Type B pancreatic cell (in vitro differentiated cells): ENCODE data around the gene EXOC7. TPM values are rescaled to one million over a fixed set of nuclear protein-coding genes. Genes with fewer than 3 reads are reported as not detected.
A peak's percentile ranks its signal among the peaks of the same experiment; 100 is the strongest.

Source experiments
- DNase-seq: peaks from one replicate; pipeline ENCODE4 v3.0.0; 2021; ENCODE audit warnings: mixed read lengths; ENCODE audit not compliant: unreplicated experiment; ENCODE audit errors: extremely low spot score
- H3K27ac Mint-ChIP-seq: 2 replicates; pipeline ENCODE4 v1.8.0; 2021; ENCODE audit warnings: mild to moderate bottlenecking, mixed read lengths
- H3K27me3 Mint-ChIP-seq: 2 replicates; pipeline ENCODE4 v1.8.0; 2021; ENCODE audit warnings: mixed read lengths
- H3K36me3 Mint-ChIP-seq: 2 replicates; pipeline ENCODE4 v1.8.0; 2021; ENCODE audit warnings: mixed read lengths
- H3K4me1 Mint-ChIP-seq: one replicate; pipeline ENCODE4 v1.8.0; 2021; ENCODE audit warnings: mixed read lengths; ENCODE audit not compliant: unreplicated experiment
- H3K4me3 Mint-ChIP-seq: 2 replicates; pipeline ENCODE4 v1.8.0; 2021; ENCODE audit warnings: mild to moderate bottlenecking, mixed read lengths
- H3K9me3 Mint-ChIP-seq: 2 replicates; pipeline ENCODE4 v1.8.0; 2021; ENCODE audit warnings: mixed read lengths
- CTCF ChIP-seq: fragments of 200-600 bp; sonication (generic); conservative IDR thresholded peaks from 2 replicates; pipeline ENCODE4 v1.5.0; 2021; ENCODE audit warnings: antibody characterized with exemption, mild to moderate bottlenecking
- total RNA-seq: library from RNA; stranded (reverse); gene quantifications from 2 replicates; pipeline ENCODE4 v1.2.1, GENCODE V29; 2021; ENCODE audit warnings: low replicate concordance

The EXOC7 gene
- total RNA-seq, 1 donor from 2014 or later, result 201 TPM

DNA sequence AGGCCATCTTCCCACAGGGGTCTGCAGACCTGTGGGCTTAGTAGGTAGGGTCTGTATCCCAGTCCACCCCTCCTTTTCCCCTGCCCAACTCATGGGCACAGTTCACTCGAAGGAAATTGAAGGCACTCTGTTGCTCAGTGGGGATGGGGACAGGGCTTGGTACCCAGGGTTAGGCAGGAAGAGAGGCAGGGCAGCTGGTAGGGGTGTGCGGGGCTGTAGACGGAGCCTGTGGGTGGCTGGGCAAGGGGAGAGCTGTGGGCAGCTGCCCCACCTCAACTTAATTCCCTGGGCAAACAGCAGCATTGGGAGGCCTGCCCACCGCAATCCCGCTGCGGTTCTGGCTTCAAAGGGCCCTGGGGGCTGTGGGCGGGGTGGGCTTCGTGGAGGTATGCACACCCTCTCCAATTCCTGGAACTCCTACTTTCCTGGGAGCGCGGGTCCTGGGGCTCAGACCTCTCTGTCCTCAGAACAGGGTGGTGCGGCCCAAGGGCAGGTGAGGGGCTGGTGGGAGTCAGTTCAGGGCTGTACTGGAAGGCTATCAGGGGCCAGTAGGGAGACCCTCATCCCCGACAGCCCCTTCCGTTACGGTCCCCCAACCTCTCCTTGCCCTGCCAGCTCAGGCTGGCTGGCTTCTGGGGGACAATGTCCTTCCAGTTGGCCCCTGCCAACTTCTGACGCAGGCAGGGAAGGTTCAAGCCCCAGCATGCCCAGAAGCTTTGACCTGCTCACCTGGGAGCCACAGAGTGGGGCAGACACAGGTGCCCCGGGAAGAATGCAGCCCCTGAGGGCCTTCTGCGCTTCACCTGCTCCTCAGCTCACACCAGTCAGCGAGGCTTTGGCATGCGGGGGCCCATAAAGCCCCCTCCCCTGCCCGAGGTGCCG, 28.3 kb upstream of the EXOC7 start:
- H3K4me1 Mint-ChIP-seq, result peaks cover 4% of the 10 kb centered on the region
- no peak for TF ChIP-seq CTCF
- H3K27me3 Mint-ChIP-seq, result peaks cover 33% of the 10 kb centered on the region
- no peak for DNase-seq
- no peak overlapping the region for H3K4me3 Mint-ChIP-seq
- H3K27ac Mint-ChIP-seq, result no peak overlapping the region
- no peaks in the 10 kb centered on the region for H3K9me3 Mint-ChIP-seq
- H3K36me3 Mint-ChIP-seq, result no peaks in the 10 kb centered on the region

GRCh38 chr17:76131051-76131691, 27.6 kb upstream of the EXOC7 start:
- peaks cover 27% of the 10 kb centered on the region for H3K27me3 Mint-ChIP-seq
- no peak overlapping the region for H3K27ac Mint-ChIP-seq
- no peaks in the 10 kb centered on the region for H3K9me3 Mint-ChIP-seq
- no peak overlapping the region for H3K4me3 Mint-ChIP-seq
- no peaks in the 10 kb centered on the region for H3K36me3 Mint-ChIP-seq
- no peak for TF ChIP-seq CTCF
- peaks cover 4% of the 10 kb centered on the region for H3K4me1 Mint-ChIP-seq
- no peak for DNase-seq

DNA sequence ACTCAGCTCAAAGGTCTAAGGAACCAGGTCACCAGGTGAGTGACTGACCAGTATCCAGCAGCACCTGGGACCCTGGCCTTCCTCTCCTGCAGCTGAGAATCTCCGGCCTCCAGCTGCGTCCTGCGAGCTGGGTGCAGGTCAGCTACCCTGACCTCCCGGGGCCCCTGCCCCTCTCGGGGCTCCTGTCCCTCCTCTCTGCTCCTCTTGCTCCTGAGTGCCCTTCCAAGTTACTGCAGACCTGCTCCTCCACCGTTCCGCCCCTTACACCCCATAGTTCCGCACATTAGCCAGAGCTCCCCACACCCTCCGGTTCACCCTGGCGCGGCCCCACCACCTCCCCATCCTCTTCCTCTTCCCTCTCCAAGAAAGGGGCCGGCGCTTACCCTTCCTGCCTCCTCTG, 26.9 kb upstream of the EXOC7 start:
- peaks cover 4% of the 10 kb centered on the region for H3K4me1 Mint-ChIP-seq
- TF ChIP-seq CTCF, result no peak
- no peak for DNase-seq
- no peak overlapping the region for H3K4me3 Mint-ChIP-seq
- H3K27me3 Mint-ChIP-seq, result peaks cover 26% of the 10 kb centered on the region
- no peaks in the 10 kb centered on the region for H3K36me3 Mint-ChIP-seq
- no peaks in the 10 kb centered on the region for H3K9me3 Mint-ChIP-seq
- H3K27ac Mint-ChIP-seq, result no peak overlapping the region

DNA sequence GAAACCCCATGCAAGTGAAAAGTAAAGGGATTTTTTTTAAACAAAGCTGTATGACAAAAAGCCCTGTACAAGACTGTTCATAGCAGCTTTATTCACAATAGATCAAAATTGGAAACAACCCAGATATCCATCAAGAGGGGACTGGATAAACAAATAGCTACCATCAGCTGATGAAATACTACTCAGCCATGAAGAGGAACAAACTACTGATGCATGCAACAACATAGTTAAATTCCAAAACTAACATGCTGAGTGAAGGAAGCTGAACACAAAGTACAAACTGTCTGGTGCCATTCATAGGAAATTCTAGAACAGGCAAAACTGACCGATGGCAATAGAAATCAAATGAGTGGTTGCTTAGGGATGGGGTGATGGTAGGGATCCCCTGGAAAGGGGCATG, 22.3 kb upstream of the EXOC7 start:
- no peaks in the 10 kb centered on the region for H3K9me3 Mint-ChIP-seq
- no peak overlapping the region for H3K27ac Mint-ChIP-seq
- H3K4me3 Mint-ChIP-seq, result no peak overlapping the region
- TF ChIP-seq CTCF, result no peak
- H3K36me3 Mint-ChIP-seq, result no peaks in the 10 kb centered on the region
- H3K4me1 Mint-ChIP-seq, result no peaks in the 10 kb centered on the region
- H3K27me3 Mint-ChIP-seq, result peaks cover 2% of the 10 kb centered on the region
- DNase-seq, result no peak

DNA sequence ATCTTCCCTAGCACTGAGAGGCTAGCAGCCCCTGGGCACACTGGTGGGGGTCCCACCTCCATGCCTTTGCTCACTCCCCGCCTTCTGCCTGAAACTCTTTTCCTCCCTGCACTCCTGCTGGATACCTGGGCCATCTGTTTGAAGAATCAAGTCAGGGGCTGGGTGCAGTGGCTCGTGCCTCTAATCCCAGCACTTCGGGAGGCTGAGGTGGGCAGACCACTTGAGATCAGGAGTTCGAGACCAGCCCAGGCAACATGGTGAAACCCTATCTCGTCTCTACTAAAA, 21.7 kb upstream of the EXOC7 start:
- no peaks in the 10 kb centered on the region for H3K27me3 Mint-ChIP-seq
- DNase-seq, result no peak
- H3K4me1 Mint-ChIP-seq, result peaks cover 4% of the 10 kb centered on the region
- no peaks in the 10 kb centered on the region for H3K9me3 Mint-ChIP-seq
- no peak overlapping the region for H3K27ac Mint-ChIP-seq
- no peaks in the 10 kb centered on the region for H3K36me3 Mint-ChIP-seq
- no peak overlapping the region for H3K4me3 Mint-ChIP-seq
- TF ChIP-seq CTCF, result peak; percentile 14
